HG03103 (cell line): ENCODE measurements around the gene SRP14.
"Not testable (repeated sequence)": the region's sequence is repeated elsewhere in the genome, so short reads cannot be mapped to it uniquely, and the experiment has no call there.

ENCODE experiments used
- ATAC-seq: cut with Tn5 transposase; IDR thresholded peaks from one replicate; pipeline ENCODE4 v1.9.1; 2021; ENCODE audit warnings: low read depth; ENCODE audit not compliant: unreplicated experiment

Gene SRP14

DNA sequence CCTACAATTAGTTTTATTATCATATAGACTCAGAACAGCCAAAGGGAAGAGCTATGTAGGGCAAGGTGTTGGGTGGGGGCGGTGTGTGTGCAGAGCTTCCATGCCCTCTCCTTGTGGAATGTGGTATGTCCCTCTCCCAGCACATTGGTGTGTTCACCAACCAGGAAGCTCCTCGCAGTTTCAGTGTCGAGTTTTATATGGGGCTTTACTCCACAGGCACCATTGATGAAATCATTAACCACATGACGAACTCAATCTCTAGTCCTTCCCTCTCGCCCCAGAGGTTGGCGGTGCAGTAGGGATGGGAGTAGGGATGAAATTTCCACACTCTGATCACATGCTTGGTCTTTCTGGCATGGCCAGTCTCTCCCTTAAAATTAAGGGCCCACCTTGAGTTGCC, 13.6 kb upstream of the SRP14 start:
- ATAC-seq = no peak

GRCh38 chr15:40051616-40052415, 12.8 kb upstream of the SRP14 start:
- no peak for ATAC-seq

DNA sequence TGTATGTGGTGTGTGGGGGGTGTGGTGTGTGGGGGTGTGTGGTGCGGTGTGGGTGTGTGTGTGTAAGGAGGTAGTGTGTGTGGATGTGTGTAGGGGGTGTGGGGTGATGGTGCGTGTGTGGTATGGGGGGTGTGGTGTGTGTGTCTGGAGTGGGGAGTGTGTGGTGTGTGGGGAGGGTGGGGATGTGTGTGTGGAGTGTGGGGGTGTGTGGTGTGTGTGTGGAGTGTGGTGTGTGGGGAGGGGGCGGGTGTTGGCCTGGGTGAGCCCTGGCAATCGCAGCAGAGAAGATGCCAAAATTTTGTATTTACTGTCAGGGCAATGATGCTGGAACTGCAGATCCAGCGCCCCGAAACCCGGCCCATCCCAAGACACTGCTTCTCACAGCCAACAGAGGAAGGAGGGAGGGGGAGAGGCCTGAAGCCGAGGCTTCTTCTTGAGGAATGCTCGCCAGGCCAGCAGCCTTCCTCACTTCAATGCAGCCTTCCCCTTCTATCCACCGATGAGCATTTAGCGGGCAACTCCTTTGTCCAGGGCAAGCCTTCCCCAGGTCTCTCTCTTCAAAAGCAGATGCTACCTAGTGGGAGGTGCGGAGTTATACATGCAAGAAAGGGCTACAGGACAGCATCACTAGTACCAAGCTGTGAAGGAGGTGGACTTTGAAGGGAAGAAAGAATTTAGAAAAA, 11.9 kb upstream of the SRP14 start:
- no peak for ATAC-seq

DNA sequence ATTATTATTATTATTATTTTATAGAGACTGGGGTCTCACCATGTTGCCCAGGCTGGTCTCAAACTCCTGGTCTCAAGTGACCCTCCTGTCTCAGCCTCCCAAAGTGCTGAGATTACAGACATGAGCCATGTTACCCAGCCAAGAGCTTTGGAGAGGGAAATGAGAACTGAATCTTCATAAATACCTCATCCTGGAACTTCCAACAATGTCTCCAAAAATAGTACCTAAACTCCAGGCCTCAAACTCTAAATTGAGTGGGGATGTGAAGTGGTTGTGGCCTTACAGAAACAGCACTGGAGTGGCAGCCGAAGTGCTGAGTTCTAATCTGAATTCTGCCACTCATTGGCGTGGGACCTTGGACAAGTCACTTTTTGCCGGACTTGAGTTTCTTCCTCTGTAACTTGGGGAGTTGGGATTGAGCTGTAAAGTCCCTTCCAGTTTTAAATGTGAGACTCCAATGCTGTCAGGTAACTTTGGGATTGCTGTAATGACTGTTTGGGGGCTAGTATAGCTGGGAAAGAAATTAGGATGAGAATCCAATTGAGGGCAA, 10.0 kb upstream of the SRP14 start:
- no peak for ATAC-seq

GRCh38 chr15:40048211-40048792, 9.3 kb upstream of the SRP14 start:
- ATAC-seq = no peak

DNA sequence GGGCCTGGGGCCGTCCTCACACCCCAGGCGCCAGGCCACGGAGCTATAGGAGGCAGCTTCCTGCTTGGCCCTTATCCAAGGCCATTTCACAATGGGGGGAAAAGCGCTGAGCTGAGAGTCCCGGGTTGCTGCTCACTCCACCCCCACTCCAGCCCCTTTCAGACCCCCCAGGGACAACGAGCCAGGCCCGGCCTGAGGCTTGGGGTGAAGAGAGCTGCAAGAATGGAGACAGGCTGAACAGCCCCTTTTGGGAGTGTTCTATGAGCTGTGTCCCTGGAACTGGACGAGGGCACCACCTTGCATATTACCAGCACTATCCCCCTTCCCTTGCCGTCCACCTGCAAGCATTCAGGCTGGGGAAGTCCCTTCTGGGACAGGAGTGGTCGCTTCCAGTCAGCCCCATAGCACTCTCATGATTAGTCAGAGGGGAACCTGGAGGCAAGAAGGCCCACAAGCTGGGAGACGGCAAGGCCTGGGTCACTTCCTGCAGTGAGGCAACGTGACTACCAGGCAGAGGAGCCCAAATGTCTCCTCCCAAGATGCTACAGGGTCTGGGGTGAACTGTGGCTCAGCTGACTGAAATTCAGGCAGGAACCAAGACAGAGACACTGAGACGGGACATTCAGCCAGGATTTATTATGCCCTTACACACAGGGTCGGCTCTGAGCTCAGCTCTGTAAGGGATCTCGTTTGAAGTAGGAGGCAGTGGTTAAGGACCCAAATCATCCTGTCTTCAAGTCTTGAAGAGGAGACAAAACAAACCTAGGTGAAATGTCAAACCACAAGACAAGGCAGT, 8.6 kb upstream of the SRP14 start:
- peak; percentile 46 for ATAC-seq

DNA sequence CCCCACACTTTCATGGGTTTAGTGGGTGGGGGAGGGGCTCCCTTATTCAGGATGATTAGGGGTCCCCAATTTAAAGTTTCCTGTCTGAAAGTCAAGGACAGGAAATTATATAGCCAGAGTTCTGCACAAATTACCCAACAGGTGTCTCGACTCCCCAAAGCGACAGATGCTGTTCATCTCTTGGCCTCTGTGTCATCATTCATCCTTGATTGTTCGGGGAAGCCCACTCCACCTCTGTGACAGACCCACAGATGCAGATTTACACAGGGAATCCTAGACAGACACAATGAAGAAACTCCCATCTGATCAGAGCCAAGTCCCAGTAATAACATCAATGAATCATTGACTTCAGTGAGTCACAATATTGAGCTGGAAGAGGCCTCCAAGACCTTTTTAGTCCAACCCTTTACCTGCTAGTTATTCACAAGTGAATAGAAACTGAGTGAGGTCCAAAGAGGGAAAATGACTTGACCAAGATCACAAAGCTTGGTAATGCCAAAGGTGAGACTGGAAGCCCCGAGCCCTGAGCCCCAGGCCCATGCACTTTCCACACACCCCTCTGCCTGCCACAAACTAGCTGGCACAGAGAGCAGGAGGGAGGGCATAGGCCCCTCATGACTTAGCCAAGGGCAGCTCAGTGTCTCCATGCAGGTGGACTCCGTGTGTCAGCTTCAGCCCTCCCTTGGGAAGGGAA, 7.9 kb upstream of the SRP14 start:
- ATAC-seq = no peak

- peak; percentile 16 for ATAC-seq
Measured at GRCh38 chr15:40045572-40046217, 6.7 kb upstream of the SRP14 start.

- peak; percentile 62 for ATAC-seq
Measured at GRCh38 chr15:40044717-40045571, 6.0 kb upstream of the SRP14 start.

- no peak for ATAC-seq
Measured at GRCh38 chr15:40043927-40044716, 5.1 kb upstream of the SRP14 start.

- no peak for ATAC-seq
Measured at GRCh38 chr15:40042791-40043320, 3.9 kb upstream of the SRP14 start.

- ATAC-seq = no peak
Measured at GRCh38 chr15:40040770-40041169, 1.8 kb upstream of the SRP14 start.

GRCh38 chr15:40040293-40040635, 1.3 kb upstream of the SRP14 start:
- ATAC-seq = no peak

DNA sequence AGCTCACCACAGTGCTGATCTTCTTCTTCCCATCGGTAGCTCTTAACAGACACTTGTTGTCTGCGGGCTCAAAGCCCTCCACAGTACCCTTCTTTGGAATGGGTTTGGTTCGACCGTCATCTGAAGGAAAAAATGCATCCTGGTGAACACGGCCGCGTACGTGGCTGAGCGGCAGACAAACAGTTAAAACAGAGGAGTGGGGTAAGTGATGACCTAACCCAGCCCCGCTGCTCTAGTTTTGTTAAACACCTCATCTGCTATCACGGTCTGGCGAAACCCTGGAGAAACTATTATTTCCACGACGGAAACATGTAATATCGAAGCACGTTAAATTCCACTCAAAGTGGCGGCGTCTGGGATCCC, 725 bp downstream of the SRP14 start:
- ATAC-seq = no peak

- ATAC-seq = no peak
Measured at GRCh38 chr15:40037721-40038120, 1.3 kb downstream of the SRP14 start.

DNA sequence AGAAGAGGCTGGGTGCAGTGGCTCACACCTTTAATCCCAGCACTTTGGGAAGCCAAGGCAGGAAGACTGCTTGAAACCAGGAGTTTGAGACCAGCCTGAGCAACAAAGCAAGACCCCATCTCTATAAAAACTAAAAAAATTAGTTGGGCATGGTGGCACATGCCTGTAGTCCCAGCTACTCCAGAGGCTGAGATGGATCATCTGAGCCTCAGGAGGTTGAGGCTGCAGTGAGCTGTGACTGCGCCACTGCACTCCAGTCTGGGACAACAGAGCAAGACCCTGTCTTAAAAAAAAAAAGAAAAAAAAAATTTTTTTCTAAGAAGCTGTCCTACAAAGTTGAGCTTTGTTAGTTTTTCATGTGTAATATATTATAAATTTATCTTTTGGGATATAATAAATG, 3.8 kb downstream of the SRP14 start:
- ATAC-seq = not testable (repeated sequence)

DNA sequence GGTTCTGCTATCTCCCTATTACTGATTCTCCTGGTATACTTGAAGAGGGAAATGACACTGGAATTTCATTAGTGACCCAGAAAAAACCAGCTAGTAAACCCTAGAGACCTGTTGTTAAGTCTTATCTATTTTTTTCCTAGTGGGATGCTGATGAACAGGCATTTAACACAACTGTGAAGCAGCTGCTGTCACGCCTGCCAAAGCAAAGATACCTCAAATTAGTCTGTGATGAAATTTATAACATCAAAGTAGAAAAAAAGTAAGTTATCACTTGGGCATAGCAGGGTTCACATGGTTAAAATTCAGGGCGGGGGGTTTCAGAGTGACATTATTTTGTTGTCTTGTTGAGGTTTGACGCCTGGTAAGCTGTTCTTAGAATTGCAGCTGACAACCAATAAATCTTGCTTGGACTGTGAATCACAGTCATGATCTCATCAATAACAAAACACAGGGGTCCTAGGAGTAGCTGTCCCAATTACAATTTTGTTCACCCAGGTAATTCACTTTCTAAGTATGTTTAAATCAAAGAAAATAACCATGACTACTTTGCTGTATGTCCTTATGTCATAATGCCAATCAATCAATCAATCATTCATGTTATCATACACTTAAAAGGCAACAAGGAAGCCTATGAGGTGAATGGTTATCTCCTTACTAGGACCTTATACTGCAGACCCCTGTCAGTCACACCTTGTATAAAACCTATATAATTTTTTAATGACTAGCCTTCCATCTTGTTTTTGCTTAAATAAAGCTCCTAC, 4.6 kb downstream of the SRP14 start:
- ATAC-seq = no peak
